ENCODE results near the gene TLCD1.

TLCD1 gene

GRCh38 chr17:28693869-28694268 lies 32.2 kb downstream of the TLCD1 start:
- DNase-seq (ENCODE audit: insufficient read length, low spot score) (no peak), FAIRE-seq (no peak)

DNA sequence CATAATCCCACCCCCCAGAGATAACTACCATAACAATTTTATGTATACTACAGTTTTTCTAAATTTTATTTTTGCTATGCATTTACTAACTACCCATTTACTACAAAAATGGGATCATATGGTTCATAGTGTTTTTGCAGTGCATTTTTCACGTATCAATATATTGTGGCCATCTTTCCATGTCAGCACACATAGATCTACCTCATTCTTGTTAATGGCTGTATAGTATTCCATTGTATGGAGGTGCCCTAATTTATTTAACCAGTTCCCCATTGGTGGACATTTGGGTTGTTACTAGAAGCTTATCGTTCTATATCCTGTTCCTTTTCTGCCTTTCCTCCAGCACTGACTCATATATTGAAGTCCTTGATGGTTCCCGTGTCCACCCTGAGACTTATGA lies 37.0 kb downstream of the TLCD1 start:
- FAIRE-seq (no peak), DNase-seq (ENCODE audit: insufficient read length, low spot score) (no peak)

- no peak for FAIRE-seq
These were observed 37.6 kb downstream of the TLCD1 start for GRCh38 chr17:28688481-28688880.

DNA sequence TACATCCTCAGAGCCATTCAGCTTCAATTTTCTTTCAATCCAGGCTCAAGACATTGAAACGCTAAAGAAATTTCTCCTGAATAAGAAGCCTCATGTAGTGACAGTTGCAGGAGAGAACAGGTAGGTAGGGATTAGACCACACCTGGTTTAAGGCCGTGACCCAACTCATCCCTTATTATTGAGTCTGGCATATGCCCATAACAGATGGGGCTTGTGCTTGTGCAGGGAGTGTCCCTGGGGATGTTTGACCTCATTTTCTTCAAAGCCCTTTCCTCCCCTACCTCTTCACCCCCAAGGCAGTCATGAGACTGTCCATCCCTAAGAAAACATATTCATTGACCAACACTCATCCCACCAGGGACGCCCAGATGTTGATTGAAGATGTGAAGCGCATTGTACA lies 39.7 kb downstream of the TLCD1 start:
- FAIRE-seq: no peak
- no peak for DNase-seq (ENCODE audit: insufficient read length, low spot score)

More at GRCh38 chr17:28688481-28688880, 37.6 kb downstream of the TLCD1 start:
- DNase-seq (ENCODE audit: insufficient read length, low spot score): no peak

GRCh38 chr17:28685366-28685765 lies 40.7 kb downstream of the TLCD1 start:
- FAIRE-seq: no peak
- no peak for DNase-seq (ENCODE audit: insufficient read length, low spot score)

DNA sequence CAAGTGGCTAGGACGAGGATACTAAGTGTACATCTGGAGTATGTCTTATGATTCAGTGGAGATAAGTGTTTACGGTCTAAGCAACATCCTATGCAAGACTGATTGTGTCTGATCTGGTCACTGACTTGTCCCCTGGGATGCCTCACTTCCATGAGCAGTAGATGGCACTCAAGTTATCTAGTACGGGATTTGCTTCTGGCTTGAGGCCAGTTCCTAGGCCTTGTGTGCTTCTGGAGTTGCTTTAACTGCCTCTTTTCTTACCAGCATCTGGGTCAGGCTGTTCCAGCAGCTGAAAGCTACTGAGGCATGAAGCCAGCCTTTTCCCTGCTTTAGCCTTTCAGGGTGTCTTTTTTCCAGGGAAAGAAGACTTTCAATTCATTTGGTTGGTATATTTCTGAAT lies 41.1 kb downstream of the TLCD1 start:
- DNase-seq (ENCODE audit: insufficient read length, low spot score) (peak; percentile 45), FAIRE-seq (no peak)

- FAIRE-seq (no peak), DNase-seq (ENCODE audit: insufficient read length, low spot score) (no peak)
These were observed 43.4 kb downstream of the TLCD1 start for GRCh38 chr17:28682655-28683054.

GRCh38 chr17:28675980-28676379 lies 50.1 kb downstream of the TLCD1 start:
- DNase-seq (ENCODE audit: insufficient read length, low spot score): no peak
- FAIRE-seq: no peak

DNA sequence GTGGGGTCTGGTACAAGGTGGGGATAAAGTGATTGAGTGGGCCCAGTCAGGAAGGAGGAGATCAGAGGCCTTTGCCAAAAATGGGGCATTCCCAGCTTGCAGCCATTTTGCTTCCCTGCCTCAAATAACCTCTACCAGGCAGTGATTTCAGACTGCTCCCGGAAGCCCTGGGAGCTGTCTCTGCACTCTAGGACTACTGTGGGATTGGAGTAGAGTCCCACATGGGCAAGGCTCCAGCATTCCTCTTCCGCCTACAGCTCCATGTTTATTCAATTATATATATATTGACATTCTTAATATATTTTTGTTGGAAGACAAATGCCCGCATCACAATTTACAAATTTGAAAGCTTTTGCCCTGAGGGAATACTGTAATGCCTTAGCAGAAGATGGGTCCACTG lies 50.5 kb downstream of the TLCD1 start:
- DNase-seq (ENCODE audit: insufficient read length, low spot score) (no peak), FAIRE-seq (no peak)

Measured in HTR-8/SVneo (cell line).